Measurements from ENCODE around the gene SPATC1L.

SPATC1L gene

DNA sequence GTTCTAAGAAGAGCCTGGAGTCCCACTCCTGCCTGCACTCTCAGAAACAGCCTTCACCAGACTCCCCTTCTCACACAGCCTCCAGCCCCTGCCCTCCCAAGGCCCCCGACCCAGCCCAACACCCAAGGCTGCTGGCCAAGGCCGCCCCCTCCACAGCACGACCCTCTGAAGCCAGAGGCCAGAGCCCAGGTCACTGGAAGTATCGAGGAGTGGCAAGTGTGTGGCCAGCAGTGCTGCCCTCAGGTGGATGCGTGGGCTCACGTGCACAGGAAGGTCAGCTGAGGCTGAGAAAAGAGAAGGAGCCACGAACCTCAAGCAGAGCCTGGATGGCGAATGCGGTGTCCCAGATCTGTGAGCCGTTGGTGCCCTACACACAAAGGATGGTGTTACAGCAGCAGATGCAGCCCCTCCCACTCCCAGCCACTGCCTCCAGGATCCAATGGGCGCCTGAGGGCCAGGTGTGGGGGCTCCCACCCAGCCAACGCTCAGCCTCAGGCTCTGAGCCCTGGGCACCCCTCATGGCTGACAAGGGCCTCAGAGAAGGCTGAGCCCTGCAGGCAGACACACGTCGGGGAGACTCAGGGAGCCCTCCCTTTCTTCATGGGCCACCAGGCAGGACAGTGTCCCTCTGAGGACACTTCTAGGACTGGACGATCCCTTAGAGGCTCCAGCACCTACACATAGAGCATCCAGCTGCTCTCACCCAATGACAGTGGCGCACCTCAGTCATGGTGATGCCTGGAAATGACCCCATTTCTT lies 26.3 kb upstream of the SPATC1L start:
- DNase-seq (ENCODE audit: low spot score) = no peak
- in situ Hi-C loops (cut with MboI; ENCODE audit: low pct_unique_long_range_greater_than_20kb, low sequenced_read_pairs, unreplicated experiment) = no loop called here
- TF ChIP-seq, protein P1, sequence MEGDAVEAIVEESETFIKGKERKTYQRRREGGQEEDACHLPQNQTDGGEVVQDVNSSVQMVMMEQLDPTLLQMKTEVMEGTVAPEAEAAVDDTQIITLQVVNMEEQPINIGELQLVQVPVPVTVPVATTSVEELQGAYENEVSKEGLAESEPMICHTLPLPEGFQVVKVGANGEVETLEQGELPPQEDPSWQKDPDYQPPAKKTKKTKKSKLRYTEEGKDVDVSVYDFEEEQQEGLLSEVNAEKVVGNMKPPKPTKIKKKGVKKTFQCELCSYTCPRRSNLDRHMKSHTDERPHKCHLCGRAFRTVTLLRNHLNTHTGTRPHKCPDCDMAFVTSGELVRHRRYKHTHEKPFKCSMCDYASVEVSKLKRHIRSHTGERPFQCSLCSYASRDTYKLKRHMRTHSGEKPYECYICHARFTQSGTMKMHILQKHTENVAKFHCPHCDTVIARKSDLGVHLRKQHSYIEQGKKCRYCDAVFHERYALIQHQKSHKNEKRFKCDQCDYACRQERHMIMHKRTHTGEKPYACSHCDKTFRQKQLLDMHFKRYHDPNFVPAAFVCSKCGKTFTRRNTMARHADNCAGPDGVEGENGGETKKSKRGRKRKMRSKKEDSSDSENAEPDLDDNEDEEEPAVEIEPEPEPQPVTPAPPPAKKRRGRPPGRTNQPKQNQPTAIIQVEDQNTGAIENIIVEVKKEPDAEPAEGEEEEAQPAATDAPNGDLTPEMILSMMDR (IDR thresholded peaks at IDR 0.05; ENCODE audit: extremely low read depth, insufficient read depth, missing control alignments) = peak; percentile 12

DNA sequence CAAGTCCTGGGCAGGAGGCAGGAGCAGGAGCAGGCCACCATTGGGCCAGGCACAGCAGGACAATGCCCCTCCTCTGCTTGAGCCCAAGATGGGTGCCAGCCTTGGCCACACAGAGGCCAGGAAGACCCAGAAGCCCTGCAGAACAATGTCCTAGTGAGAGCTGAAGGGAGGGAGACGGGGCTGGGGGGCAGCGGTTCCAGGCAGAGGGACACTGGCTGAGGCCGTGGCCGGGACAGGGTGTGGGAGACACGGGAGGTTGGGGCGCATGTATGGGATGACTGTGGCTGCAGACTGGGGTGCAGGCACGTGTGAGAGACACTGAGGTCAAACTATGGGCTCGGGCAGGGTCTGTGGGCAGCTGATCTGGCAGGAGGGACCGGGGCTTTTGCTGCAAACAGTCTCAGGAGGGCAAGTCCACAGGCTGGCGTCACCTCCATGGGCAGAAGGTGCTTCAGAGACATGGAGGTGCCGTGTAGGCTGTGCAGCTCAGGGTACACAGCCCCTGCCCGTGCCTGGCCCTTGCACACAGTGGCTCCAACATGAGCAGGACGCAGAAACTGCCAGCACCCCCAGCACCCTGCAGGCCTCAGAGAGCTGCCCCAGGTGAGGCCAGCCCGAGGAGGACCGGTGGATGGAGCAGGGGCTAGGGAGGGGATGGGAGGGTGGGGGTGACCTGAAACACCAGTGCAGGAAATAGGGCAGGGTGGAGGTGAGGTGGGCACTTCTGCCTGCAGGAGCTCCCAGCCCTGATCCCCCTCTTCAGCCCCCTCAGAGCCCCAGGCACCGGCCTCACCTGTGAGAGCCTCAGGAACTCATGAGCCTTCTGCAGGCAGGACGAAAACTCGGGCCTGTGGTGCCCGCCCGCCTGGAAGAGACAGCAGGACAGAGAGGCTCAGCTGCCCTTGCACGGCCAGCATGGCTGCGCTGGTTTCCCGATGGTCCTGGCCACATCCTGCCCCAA lies 24.8 kb upstream of the SPATC1L start:
- DNase-seq (ENCODE audit: low spot score) = no peak
- TF ChIP-seq, protein P1 (IDR thresholded peaks at IDR 0.05; ENCODE audit: extremely low read depth, insufficient read depth, missing control alignments) = no peak
- in situ Hi-C loops (cut with MboI; ENCODE audit: low pct_unique_long_range_greater_than_20kb, low sequenced_read_pairs, unreplicated experiment) = no loop called here

DNA sequence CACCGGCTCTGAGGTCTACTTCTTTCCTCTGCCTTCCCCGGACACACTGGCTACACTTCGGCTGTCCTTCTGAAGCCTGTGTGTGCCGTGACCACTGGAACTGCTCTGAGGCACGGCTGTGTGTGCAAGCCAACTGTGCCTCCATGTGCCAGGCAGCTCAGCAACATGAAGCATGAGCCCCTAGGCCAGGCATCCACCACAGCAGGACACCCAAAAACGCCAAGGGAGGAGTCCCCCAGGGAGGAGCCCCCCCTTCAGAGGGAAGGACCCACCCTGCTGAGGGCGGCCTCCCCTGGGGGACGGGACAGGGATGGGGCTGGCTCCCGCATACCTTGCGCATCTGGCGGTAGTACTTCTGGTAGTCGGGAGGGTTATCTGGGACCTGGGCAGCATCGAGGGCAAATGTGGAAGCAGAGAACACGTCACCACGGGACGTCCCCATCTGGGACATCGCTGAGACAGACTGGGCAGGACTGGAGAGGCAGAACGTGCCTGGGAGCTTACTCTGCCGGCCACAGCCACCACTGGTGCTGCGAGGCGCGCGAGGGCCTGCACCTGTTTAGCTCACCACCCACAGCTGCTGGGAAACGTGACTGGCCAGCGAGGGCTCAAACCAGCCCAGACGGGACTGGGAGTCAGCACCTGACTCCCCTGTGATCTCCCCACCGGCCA lies 23.8 kb upstream of the SPATC1L start:
- TF ChIP-seq, protein P1 (IDR thresholded peaks at IDR 0.05; ENCODE audit: extremely low read depth, insufficient read depth, missing control alignments) = no peak
- no peak for DNase-seq (ENCODE audit: low spot score)
- in situ Hi-C loops (cut with MboI; ENCODE audit: low pct_unique_long_range_greater_than_20kb, low sequenced_read_pairs, unreplicated experiment) = no loop called here

DNA sequence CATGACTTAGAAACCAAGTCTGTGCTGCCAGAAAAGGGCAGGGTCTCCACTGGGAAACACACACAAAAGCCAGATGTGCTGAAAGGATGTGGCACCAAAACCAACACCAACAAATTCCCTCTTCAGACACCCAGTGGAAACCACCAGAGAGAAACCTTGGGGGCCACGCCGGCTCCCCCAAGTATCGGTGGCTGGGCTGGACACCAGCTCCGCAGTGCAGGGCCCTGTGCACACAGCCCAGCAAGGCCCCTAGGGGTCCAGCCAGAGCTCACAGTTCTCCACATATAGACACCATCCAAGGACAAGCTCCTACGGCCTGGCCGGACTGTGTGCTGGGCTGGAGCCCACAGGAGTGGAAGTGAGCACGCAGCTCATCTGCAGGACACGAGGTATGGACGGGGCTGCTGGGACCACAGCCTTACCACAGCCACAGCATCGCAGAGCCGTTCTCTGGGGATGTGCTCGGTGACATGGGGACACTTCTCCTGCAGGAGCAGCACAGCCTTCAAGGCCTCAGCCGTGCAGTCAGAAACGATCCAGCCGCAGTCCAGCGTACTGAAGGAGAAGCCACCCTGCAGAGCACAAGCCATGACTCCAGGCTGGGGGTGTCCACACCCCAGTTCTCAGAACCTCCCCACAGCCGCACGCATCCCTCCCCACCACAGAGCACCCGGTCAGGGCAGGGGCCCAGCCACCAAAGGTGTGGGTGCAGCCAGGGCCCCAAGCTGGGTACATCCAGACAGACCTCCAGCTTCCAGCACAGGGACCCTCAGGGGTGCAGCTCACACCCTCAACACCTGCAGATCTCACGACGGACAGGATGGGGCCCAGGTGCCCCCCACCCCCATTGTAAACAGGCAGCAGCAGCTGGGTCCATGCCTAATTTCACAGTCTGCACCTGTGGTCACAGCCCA lies 23.0 kb upstream of the SPATC1L start:
- TF ChIP-seq, protein P1 (IDR thresholded peaks at IDR 0.05; ENCODE audit: extremely low read depth, insufficient read depth, missing control alignments) = no peak
- no peak for DNase-seq (ENCODE audit: low spot score)
- in situ Hi-C loops (cut with MboI; ENCODE audit: low pct_unique_long_range_greater_than_20kb, low sequenced_read_pairs, unreplicated experiment) = no loop called here

DNA sequence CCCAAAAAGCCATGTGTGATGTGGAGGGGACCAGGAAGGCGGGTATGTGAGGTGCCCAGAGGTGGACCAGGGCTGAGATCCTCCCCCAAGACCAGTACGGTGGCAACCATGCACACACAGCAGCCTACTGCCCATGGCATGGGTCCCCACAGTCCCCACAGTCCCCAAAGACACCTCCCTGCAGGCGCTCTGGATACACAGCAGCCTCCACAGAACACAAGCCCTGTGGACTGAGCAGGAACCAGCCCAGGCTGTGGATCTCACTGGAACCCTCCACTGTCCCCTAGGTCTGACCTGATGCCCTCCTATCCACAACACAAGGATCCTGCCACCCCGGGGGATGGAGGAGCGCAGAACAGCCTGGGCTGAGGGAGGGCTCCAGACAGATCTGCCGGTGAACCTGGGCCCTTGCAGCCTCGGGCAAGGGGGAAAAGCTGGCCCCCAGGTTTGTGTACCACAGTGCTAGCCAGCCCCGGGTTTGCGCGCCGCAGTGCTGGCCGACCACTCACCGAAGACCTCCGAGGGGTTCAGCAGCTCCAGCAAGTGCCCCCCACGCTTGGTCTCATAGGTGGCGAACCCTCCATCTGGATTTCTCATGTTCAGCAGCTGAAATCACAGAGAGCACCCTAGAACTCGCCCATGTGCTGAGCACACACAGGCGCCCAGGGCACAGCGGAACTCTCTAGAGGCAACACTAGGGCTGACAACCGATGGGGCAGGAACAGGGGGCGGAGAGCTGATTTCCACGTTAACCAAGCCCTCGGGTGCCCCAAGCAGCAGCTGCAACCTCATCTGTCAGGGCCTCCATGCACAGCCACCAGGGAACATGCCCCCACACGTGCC lies 22.1 kb upstream of the SPATC1L start:
- TF ChIP-seq, protein P1 (IDR thresholded peaks at IDR 0.05; ENCODE audit: extremely low read depth, insufficient read depth, missing control alignments) = no peak
- in situ Hi-C loops (cut with MboI; ENCODE audit: low pct_unique_long_range_greater_than_20kb, low sequenced_read_pairs, unreplicated experiment) = no loop called here

More for the DNA sequence above, 22.1 kb upstream of the SPATC1L start:
- no peak for DNase-seq (ENCODE audit: low spot score)
